Ectodermal cell (in vitro differentiated cells): ENCODE results near the gene NSG2.
"Not testable (repeated sequence)": the region's sequence is repeated elsewhere in the genome, so short reads cannot be mapped to it uniquely, and the experiment has no call there.

Source experiments
- H3K27ac ChIP-seq: 2 replicates; pipeline ENCODE4 v1.7.0; 2013; ENCODE audit warnings: mild to moderate bottlenecking, low read depth, low read length; ENCODE audit not compliant: insufficient read depth, poor library complexity, severe bottlenecking
- H3K27me3 ChIP-seq: 2 replicates; pipeline ENCODE4 v1.7.0; 2013; ENCODE audit warnings: mild to moderate bottlenecking, low read length; ENCODE audit not compliant: insufficient read depth, control insufficient read depth, poor library complexity, severe bottlenecking
- H3K36me3 ChIP-seq: one replicate; pipeline ENCODE4 v1.7.0; 2013; ENCODE audit warnings: low read length; ENCODE audit not compliant: control insufficient read depth, insufficient read depth
- H3K4me1 ChIP-seq: one replicate; pipeline ENCODE4 v1.7.0; 2013; ENCODE audit warnings: low read length; ENCODE audit not compliant: control insufficient read depth, insufficient read depth
- H3K4me3 ChIP-seq: 2 replicates; pipeline ENCODE4 v1.7.0; 2013; ENCODE audit warnings: low read depth, low read length, control low read depth; ENCODE audit not compliant: insufficient read depth
- H3K9me3 ChIP-seq: 2 replicates; pipeline ENCODE4 v1.7.0; 2013; ENCODE audit warnings: mild to moderate bottlenecking, low read length, moderate library complexity; ENCODE audit not compliant: control insufficient read depth
- WGBS, 2 experiments: methylation state at CpG; one replicate each; pipeline ENCODE4 v1.1.7; 2013; ENCODE audit warnings: missing lambda C conversion rate in 2 of 2; 5-methylcytosine and 5-hydroxymethylcytosine counted together

The NSG2 gene

GRCh38 chr5:174147012-174147411, 101.5 kb downstream of the NSG2 start:
- not testable (repeated sequence) for H3K9me3 ChIP-seq, H3K4me3 ChIP-seq, H3K36me3 ChIP-seq, H3K27ac ChIP-seq, H3K4me1 ChIP-seq, H3K27me3 ChIP-seq
- 83 to 95% methylated on average over 1 of the region's 1 CpG for WGBS, 2 experiments

DNA sequence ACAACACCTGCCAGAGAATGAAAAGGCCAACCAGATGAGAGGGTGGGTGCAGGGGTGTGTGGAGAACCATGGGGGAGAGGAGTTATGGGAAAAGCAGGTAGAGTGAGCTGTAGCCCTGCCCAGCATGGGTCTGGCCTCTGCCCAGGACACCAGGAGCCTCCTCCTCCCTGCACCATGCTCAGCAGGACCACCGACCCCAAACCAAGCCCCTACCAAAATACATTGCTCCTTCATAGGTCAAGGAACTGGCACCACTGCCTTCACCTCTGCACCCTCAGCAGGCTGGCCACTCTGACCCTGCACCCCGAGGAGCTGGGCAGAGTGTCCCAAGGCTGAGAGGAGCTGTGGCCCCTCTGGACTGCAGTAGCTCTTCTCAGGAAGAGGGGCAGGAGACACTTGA, 102.0 kb downstream of the NSG2 start:
- 85 to 88% methylated on average over 2 of the region's 2 CpGs for WGBS, 2 experiments
- Histone ChIP-seq H3K4me1 (no peaks in the 10 kb centered on the region), H3K9me3 (no peaks in the 10 kb centered on the region), H3K27me3 (no peaks in the 10 kb centered on the region), H3K27ac (no peak overlapping the region), H3K36me3 (no peaks in the 10 kb centered on the region), H3K4me3 (no peak overlapping the region)

DNA sequence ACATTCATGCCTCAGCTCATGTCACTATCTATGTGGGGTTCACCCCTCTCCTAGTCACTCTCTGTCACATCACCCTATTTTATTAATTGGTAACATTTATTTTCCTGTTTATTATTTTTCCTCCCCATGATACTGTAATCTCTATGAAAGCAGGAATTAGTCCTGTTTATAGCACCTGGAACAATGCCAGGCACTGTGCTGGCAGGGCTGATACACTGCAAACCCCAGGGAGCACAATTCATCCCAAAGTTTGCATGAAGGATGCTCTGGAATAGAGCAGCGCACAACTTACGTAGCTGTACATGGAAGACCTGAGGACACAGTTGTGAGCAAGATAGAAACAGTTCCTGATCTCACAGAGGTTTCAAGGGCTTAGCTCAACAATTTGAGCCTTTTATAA, 103.2 kb downstream of the NSG2 start:
- Histone ChIP-seq H3K27ac (no peak overlapping the region), H3K4me1 (no peaks in the 10 kb centered on the region), H3K4me3 (no peak overlapping the region), H3K36me3 (no peaks in the 10 kb centered on the region), H3K9me3 (no peaks in the 10 kb centered on the region), H3K27me3 (no peaks in the 10 kb centered on the region)
- 97 to 99% methylated on average over 2 of the region's 2 CpGs for WGBS, 2 experiments

DNA sequence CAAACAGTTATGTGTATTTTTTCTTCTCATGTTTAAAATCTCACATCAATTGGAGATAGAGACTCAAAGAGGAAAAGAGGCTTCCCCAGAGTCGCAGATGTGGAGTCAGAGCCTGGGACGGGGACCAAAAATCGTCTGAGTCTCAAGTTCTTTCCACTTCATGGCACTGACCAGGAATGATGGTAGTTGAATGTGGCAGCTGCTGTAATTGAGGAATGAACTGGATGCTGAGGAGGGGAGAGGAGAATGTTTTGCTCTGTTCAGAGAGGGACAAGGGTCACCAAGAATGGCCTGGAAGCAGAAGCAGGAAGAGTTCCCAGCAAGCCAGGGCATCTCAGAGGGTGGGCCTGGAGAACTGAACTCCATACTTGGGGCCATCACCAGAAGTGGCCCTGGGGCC, 103.9 kb downstream of the NSG2 start:
- no peaks in the 10 kb centered on the region for H3K9me3 ChIP-seq
- H3K27ac ChIP-seq: no peak overlapping the region
- no peaks in the 10 kb centered on the region for H3K27me3 ChIP-seq
- H3K4me1 ChIP-seq: no peaks in the 10 kb centered on the region
- H3K4me3 ChIP-seq: no peak overlapping the region
- WGBS, 2 experiments: 94 to 96% methylated on average over 3 of the region's 3 CpGs
- H3K36me3 ChIP-seq: no peaks in the 10 kb centered on the region

- WGBS, 2 experiments: 89 to 92% methylated on average over 6 of the region's 6 CpGs
- H3K27ac ChIP-seq: no peak overlapping the region
- H3K36me3 ChIP-seq: no peaks in the 10 kb centered on the region
- H3K4me3 ChIP-seq: no peak overlapping the region
- peaks cover 2% of the 10 kb centered on the region for H3K9me3 ChIP-seq
- H3K4me1 ChIP-seq: no peaks in the 10 kb centered on the region
- H3K27me3 ChIP-seq: no peaks in the 10 kb centered on the region
These were observed 104.5 kb downstream of the NSG2 start for GRCh38 chr5:174149989-174150388.

DNA sequence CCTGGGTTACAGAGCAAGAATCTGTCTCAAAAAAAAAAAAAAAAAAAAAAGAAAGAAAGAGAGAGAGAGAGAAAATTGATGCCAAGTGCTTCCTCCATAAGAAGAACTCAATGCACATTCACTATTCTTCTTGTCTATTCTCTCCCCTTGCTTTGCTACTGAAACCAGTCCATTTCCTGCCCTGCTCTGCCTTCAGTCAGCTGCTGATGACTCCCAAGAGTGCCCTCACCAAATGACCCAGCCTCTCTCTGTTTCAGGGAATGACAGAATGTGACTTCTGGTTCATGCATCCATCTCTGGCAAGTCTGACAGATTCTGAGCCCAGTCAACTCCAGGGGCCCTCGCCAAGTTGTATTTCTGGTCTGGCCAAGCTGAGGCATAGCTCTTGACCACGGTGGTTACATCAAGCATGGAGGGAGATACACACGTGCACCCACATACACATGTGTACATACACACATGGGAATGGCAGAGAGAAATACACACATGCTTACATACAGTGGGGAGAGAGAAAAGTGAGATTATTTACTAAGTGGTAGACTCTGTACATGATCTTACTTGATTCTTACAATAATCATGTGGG, 106.2 kb downstream of the NSG2 start:
- Histone ChIP-seq H3K4me1 (no peaks in the 10 kb centered on the region), H3K9me3 (peaks cover 2% of the 10 kb centered on the region), H3K4me3 (no peak overlapping the region), H3K27ac (no peak overlapping the region), H3K27me3 (no peaks in the 10 kb centered on the region), H3K36me3 (no peaks in the 10 kb centered on the region)
- WGBS, 2 experiments: 74 to 90% methylated on average over 3 of the region's 3 CpGs

DNA sequence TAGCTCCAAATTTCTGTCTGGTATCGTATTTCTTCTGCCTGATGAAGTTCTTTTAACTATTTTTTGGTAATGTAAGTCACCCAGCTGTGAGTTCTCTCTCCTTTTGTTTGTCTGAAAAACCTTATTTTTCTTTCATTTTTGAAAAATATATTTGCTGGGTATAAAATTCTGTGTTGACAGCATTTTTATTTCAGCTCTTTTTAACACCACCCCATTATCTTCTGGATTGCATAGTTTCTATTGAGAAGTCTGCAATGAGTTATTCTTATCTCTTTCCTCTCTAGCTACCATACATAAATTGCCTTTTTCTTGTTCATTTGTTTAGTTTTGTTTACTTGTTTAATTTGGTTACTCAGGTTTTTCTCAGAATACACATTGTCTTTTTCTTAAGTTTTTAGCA, 109.1 kb downstream of the NSG2 start:
- Histone ChIP-seq H3K36me3 (no peaks in the 10 kb centered on the region), H3K4me3 (no peak overlapping the region), H3K27ac (no peak overlapping the region), H3K4me1 (no peaks in the 10 kb centered on the region), H3K9me3 (peaks cover 2% of the 10 kb centered on the region), H3K27me3 (no peaks in the 10 kb centered on the region)
- WGBS, 2 experiments: 92% methylated on average over 1 of the region's 1 CpG; no CpG with 5 or more reads in 1 of the 2 experiments

DNA sequence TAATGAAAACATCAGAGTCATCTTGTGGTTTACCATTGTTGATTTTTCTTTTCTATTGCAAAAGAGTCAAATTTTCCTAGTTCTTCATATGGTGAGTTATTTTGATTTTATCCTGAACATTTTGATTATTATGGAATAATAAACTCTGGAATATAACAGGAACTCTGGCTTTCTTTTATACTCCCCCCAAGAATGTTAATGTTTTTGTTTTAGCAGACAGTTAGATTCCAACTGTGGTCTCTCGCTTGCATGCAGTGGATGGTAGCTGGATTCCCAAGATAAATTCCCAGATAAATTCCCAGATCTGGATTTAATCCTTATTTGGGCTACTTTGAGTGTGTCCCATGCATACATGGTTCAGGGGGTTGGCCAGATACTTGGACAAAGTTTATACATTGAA, 109.8 kb downstream of the NSG2 start:
- 91 to 100% methylated on average over 1 of the region's 1 CpG for WGBS, 2 experiments
- Histone ChIP-seq H3K27me3 (no peaks in the 10 kb centered on the region), H3K27ac (no peak overlapping the region), H3K4me3 (no peak overlapping the region), H3K4me1 (no peaks in the 10 kb centered on the region), H3K36me3 (no peaks in the 10 kb centered on the region), H3K9me3 (peaks cover 2% of the 10 kb centered on the region)

DNA sequence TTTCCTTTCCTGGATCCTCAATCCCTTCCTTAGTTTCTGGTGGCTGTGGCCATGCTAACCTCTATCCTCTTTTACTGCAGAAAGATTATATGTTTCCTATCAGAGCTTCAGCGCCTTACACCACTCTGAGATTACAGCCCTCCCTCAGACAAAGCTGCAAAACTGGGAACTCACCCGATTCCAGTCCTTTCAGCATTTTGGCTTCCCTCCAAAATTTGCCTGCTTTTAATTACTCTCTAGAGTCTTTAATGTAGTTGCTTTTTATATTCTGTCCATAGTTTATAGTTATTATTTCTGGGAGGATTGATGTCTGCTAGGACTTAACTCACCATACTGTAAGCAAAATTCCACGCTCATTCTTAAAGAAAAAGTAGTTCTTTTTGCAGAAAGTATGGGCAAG, 110.2 kb downstream of the NSG2 start:
- WGBS, 2 experiments: 90 to 94% methylated on average over 3 of the region's 3 CpGs
- H3K9me3 ChIP-seq: peaks cover 2% of the 10 kb centered on the region

DNA sequence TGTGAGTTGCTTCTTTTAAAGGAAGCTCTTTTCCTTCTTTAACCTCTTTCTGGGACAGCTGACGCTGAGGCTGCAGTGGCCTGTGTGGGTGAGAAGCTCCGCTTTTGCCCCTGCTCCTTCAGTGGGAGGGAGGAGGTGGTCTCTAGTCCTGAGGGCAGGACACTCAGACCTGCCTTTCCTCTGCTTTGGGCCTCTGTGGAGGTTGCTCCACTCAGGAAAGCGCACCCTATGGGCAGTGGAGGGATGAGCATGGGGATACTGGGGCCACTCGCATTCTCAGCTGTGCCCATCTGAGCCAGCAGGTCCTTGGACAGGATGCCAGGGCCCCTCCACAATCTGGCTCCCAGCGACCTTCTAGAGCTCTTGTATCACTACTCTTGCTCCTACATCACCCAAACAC, 111.5 kb downstream of the NSG2 start:
- Histone ChIP-seq H3K4me3 (no peak overlapping the region), H3K27ac (no peak overlapping the region), H3K36me3 (no peaks in the 10 kb centered on the region), H3K4me1 (no peaks in the 10 kb centered on the region), H3K27me3 (no peaks in the 10 kb centered on the region), H3K9me3 (peaks cover 2% of the 10 kb centered on the region)
- 91% methylated on average over 5 of the region's 5 CpGs for WGBS, 2 experiments

More for the DNA sequence above, 110.2 kb downstream of the NSG2 start:
- no peaks in the 10 kb centered on the region for H3K4me1 ChIP-seq
- H3K27me3 ChIP-seq: no peaks in the 10 kb centered on the region
- H3K27ac ChIP-seq: no peak overlapping the region
- H3K36me3 ChIP-seq: no peaks in the 10 kb centered on the region
- H3K4me3 ChIP-seq: no peak overlapping the region
